HUES64 (cell line): Measurements from ENCODE around the gene MSX1.

ENCODE experiments used
- H3K27ac ChIP-seq: 2 replicates; pipeline ENCODE4 v1.7.0; 2013; ENCODE audit warnings: low read depth, low read length, inconsistent platforms
- H3K27me3 ChIP-seq: 2 replicates; pipeline ENCODE4 v1.6.1; 2013; ENCODE audit warnings: mild to moderate bottlenecking, low read length; ENCODE audit not compliant: insufficient read depth
- H3K36me3 ChIP-seq: 2 replicates; pipeline ENCODE4 v1.6.1; 2013; ENCODE audit warnings: mild to moderate bottlenecking, low read length; ENCODE audit not compliant: insufficient read depth
- H3K4me1 ChIP-seq: 2 replicates; pipeline ENCODE4 v1.6.1; 2013; ENCODE audit warnings: mild to moderate bottlenecking, low read length, moderate library complexity; ENCODE audit not compliant: insufficient read depth
- H3K4me3 ChIP-seq: 2 replicates; pipeline ENCODE4 v1.5.1; 2013; ENCODE audit warnings: mild to moderate bottlenecking, low read length, moderate library complexity
- H3K9ac ChIP-seq: 2 replicates; pipeline ENCODE4 v1.6.1; 2013; ENCODE audit warnings: mild to moderate bottlenecking, low read depth, low read length
- H3K9me3 ChIP-seq: 2 replicates; pipeline ENCODE4 v1.6.1; 2013; ENCODE audit warnings: low read depth, low read length; ENCODE audit not compliant: insufficient read depth
- WGBS: fragments of 150-250, 120-280 bp; methylation state at CpG from one replicate; pipeline ENCODE4 v1.1.7; 2013; ENCODE audit warnings: missing lambda C conversion rate; 5-methylcytosine and 5-hydroxymethylcytosine counted together

MSX1 gene

DNA sequence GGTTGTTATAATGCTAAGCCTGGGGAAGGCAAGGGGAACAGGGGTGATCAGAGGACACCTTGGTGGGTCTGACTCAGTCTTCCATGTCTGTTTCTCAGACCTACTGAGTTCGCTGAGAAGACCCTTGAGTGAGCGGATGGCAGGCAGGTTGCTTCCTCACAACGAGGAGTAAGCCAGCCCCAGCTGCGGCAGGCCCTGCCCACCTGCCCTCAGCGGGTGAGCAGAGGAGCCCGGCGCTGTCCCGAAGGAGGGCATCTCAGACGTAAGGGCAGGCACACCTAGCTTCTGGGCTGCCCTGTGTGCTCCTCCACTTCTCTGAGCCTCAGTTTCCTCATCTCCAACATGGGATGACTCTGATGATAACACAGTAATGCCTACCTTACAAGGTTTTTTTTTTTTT, 30.3 kb downstream of the MSX1 start:
- no peaks in the 10 kb centered on the region for H3K9me3 ChIP-seq
- H3K4me3 ChIP-seq = no peak overlapping the region
- whole genome bisulfite sequencing = 87% methylated on average over 9 of the region's 9 CpGs
- H3K36me3 ChIP-seq = no peaks in the 10 kb centered on the region
- no peaks in the 10 kb centered on the region for H3K4me1 ChIP-seq
- no peak overlapping the region for H3K9ac ChIP-seq
- H3K27me3 ChIP-seq = peaks cover 13% of the 10 kb centered on the region
- H3K27ac ChIP-seq = no peak overlapping the region

DNA sequence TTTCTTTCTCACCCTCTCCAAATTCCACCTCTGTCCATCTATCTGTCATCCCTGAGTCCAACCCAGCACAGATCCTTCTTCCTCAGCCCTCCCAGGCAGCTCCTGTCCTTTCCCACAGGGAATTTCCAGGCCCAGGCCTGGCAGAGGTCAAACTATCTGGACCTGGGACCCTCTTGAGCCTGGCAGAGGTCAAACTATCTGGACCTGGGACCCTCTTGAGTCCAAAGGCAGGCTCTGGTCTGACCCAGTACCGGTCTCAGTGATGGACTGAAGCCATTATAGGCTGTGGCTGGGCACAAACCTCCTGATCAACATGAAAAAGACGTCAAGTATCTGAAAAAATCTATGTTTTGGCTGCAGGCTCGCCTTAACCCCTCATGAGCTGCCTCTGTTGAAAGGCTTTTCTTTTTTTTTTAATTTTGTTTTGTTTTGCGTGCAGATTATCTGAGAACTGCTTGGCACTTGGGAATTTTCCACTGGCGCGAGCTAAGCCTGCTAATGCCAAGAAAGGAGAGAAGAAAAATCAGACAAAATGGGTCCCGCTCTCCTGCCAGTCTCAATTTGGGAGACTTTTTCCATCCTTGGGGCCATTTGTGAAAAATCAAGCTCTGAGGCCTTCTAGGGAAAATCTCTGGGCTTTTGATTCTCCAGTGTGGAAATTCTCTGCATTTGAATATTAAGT, 31.2 kb downstream of the MSX1 start:
- H3K9me3 ChIP-seq = no peaks in the 10 kb centered on the region
- no peaks in the 10 kb centered on the region for H3K4me1 ChIP-seq
- WGBS = 83% methylated on average over 7 of the region's 7 CpGs

DNA sequence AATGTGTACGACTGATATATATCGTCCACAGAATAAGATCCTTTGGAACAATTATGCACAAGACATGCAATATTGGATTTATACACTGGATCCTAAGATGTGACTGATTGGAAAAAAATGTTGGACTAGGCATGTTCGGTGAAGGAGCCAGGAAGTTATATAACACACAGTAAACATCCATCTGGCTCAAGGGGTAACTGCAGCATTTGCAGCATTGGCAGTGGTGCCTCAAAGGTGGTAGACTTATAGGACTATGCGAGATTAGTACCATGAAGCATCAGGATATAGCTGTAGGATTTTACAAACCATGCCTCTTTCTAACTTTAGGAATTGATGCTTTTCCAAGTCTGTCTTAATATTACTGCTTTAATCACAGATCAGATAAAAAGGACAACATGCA, 34.3 kb downstream of the MSX1 start:
- no peaks in the 10 kb centered on the region for H3K4me1 ChIP-seq
- H3K27me3 ChIP-seq = peaks cover under 1% of the 10 kb centered on the region; the same call in 1 of the 2 replicates
- WGBS = 94% methylated on average over 4 of the region's 4 CpGs

More for the DNA sequence above, 31.2 kb downstream of the MSX1 start:
- Histone ChIP-seq H3K27ac (no peak overlapping the region), H3K4me3 (no peak overlapping the region), H3K36me3 (no peaks in the 10 kb centered on the region), H3K27me3 (peaks cover 13% of the 10 kb centered on the region), H3K9ac (no peak overlapping the region)

GRCh38 chr4:4899202-4899925, 39.9 kb downstream of the MSX1 start:
- Histone ChIP-seq H3K4me3 (no peak overlapping the region), H3K9me3 (no peaks in the 10 kb centered on the region), H3K9ac (no peak overlapping the region), H3K27me3 (peaks cover 8% of the 10 kb centered on the region), H3K4me1 (no peaks in the 10 kb centered on the region), H3K27ac (no peak overlapping the region), H3K36me3 (no peaks in the 10 kb centered on the region)
- WGBS = 93% methylated on average over 5 of the region's 5 CpGs

More for the DNA sequence above, 34.3 kb downstream of the MSX1 start:
- Histone ChIP-seq H3K27ac (no peak overlapping the region), H3K9me3 (no peaks in the 10 kb centered on the region), H3K36me3 (no peaks in the 10 kb centered on the region), H3K9ac (no peak overlapping the region), H3K4me3 (no peak overlapping the region)

GRCh38 chr4:4901877-4902276, 42.4 kb downstream of the MSX1 start:
- WGBS = 38% methylated on average over 2 of the region's 2 CpGs
- no peak overlapping the region for H3K4me3 ChIP-seq
- no peaks in the 10 kb centered on the region for H3K4me1 ChIP-seq
- H3K9ac ChIP-seq = no peak overlapping the region
- H3K27me3 ChIP-seq = peaks cover 33% of the 10 kb centered on the region
- H3K27ac ChIP-seq = no peak overlapping the region
- no peaks in the 10 kb centered on the region for H3K9me3 ChIP-seq
- H3K36me3 ChIP-seq = no peaks in the 10 kb centered on the region

DNA sequence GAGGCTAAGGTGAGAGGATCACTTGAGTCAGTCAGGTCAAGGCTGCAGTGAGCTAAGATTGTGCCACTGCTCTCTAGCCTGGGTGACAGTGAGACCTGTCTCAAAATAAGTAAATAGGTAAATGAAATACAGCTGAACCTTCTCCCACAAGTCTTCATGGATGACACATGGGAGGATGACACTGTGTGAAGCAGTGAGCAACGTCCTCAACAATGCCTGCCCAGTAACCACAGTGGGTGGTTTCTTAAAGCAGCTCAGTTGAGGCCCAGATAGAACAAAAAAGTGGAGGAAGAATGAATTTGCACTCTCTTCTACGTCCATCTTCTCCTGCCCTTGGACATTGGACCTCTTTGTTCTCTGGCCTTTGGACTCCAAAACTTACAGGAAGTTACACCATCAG, 52.7 kb downstream of the MSX1 start:
- Histone ChIP-seq H3K27ac (no peak overlapping the region), H3K4me3 (no peak overlapping the region), H3K27me3 (peaks cover 18% of the 10 kb centered on the region), H3K4me1 (no peaks in the 10 kb centered on the region), H3K36me3 (no peaks in the 10 kb centered on the region), H3K9ac (no peak overlapping the region), H3K9me3 (no peaks in the 10 kb centered on the region)
- WGBS = 86% methylated on average over 2 of the region's 2 CpGs

DNA sequence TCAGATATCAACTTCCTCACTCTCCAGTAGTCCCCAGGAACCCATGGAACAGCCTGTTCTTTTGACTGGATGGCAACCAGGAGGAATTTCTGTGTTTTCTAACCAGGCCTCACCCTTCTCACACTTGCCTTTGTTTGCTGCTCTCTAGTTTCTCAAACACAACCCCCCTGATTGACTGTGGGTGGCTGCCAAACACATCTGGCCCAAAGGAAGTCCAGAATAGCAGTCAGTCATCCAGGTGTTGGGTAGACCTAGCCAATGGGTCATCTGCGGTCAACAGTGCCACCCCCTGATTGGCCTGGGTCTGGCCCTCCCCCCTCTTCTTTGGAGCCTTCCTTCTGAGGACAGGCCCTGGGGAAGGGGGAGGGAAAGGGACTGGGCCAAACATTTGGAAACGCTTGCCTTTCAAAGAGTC, 53.7 kb downstream of the MSX1 start:
- no peak overlapping the region for H3K4me3 ChIP-seq
- no peaks in the 10 kb centered on the region for H3K4me1 ChIP-seq
- H3K27me3 ChIP-seq = peaks cover 11% of the 10 kb centered on the region
- no peak overlapping the region for H3K27ac ChIP-seq
- WGBS = 100% methylated on average over 1 of the region's 2 CpGs
- no peaks in the 10 kb centered on the region for H3K9me3 ChIP-seq
- H3K36me3 ChIP-seq = no peaks in the 10 kb centered on the region
- no peak overlapping the region for H3K9ac ChIP-seq
